HCT116 (cell line): ENCODE data around the gene AXIN2. TPM values are rescaled to one million over a fixed set of nuclear protein-coding genes. Genes with fewer than 3 reads are reported as not detected.

Source experiments
- ATAC-seq: fragments of 200-7000 bp; cut with Tn5 transposase; 2 replicates; pipeline ENCODE4 v1.9.1; 2020; ENCODE audit warnings: mild to moderate bottlenecking, moderate library complexity
- BruUV-seq: library from RNA; stranded (reverse); fragments of 400-500 nt; replicated peaks from 2 replicates; lab custom pipeline; 2021; lab: Mats Ljungman, UMichigan
- CTCF ChIA-PET: fragments of 300-600 bp; sonication (Branson Sonifier 250); formaldehyde crosslinking; loops from one replicate; lab custom pipeline; 2021; ENCODE audit warnings: antibody characterized with exemption; lab: Charles Lee
- POLR2A ChIA-PET: fragments of 300-600, 350-600 bp; sonication (Branson Sonifier 250); formaldehyde crosslinking; loops from one replicate; lab custom pipeline; 2021; ENCODE audit warnings: antibody characterized with exemption; lab: Charles Lee
- RAD21 ChIA-PET, 2 experiments: fragments of 300-600 bp; sonication (Branson Sonifier 250); formaldehyde crosslinking; loops; one replicate each; lab custom pipeline; 2023; ENCODE audit warnings: low total read pairs in 2 of 2; ENCODE audit not compliant: uncharacterized antibody in 2 of 2, unreplicated experiment in 2 of 2, low non-redundant PET in 1 of 2; lab: Charles Lee
- DNase-seq: peaks from one replicate; pipeline ENCODE4 v3.0.0-alpha.2; 2010; ENCODE audit warnings: low read depth, low spot score
- H2AFZ ChIP-seq: fragments of 200-600 bp; shearing (Covaris generic), sonication (generic); 2 replicates; pipeline ENCODE4 v1.6.1; 2017; ENCODE audit warnings: low read depth, mixed run types, mixed read lengths, antibody characterized with exemption, low read length; ENCODE audit not compliant: poor library complexity, severe bottlenecking
- H3K27ac ChIP-seq: 2 replicates; pipeline ENCODE4 v1.5.1; 2012; ENCODE audit warnings: low read depth, low read length
- H3K27me3 ChIP-seq: fragments of 200-600 bp; sonication (generic); 2 replicates; pipeline ENCODE4 v1.6.1; 2016; ENCODE audit warnings: mixed run types, low read length, mixed read lengths; ENCODE audit not compliant: insufficient read depth
- H3K36me3 ChIP-seq, 2 experiments: fragments of 200-500 bp in 1 of 2; fragments of 200-600 bp in 1 of 2; sonication (Bioruptor generic) in 1 of 2; sonication (generic) in 1 of 2; 2 replicates each; pipeline versions ENCODE4 v1.5.1 to v1.6.1; 2014 to 2016; ENCODE audit warnings: low read length in 2 of 2, inconsistent platforms in 1 of 2, mixed read lengths in 1 of 2, mixed run types in 1 of 2; ENCODE audit not compliant: insufficient read depth in 2 of 2, control insufficient read depth in 1 of 2
- H3K4me1 ChIP-seq, 2 experiments: fragments of 200-600 bp in 1 of 2; sonication (generic) in 1 of 2; 2 replicates each; pipeline versions ENCODE4 v1.5.1 to v1.6.1; 2012 to 2017; ENCODE audit warnings: low read length in 2 of 2, inconsistent platforms in 1 of 2, mild to moderate bottlenecking in 1 of 2, mixed read lengths in 1 of 2, mixed run types in 1 of 2, moderate library complexity in 1 of 2; ENCODE audit not compliant: insufficient read depth in 2 of 2, control insufficient read depth in 1 of 2
- H3K4me2 ChIP-seq: fragments of 200-600 bp; sonication (generic); 2 replicates; pipeline ENCODE4 v1.6.1; 2017; ENCODE audit warnings: mixed run types, low read length, mixed read lengths
- H3K4me3 ChIP-seq, 2 experiments: fragments of 200-600 bp in 1 of 2; sonication (generic) in 1 of 2; replicated peaks in 1 of 2; 2 replicates each; pipeline ENCODE4 v1.5.1; 2011 to 2016; ENCODE audit warnings: low read length in 2 of 2, control low read depth in 1 of 2, low read depth in 1 of 2, mild to moderate bottlenecking in 1 of 2, mixed read lengths in 1 of 2, mixed run types in 1 of 2
- H3K79me2 ChIP-seq: fragments of 200-600 bp; sonication (generic); 2 replicates; pipeline ENCODE4 v1.6.1; 2017; ENCODE audit warnings: mild to moderate bottlenecking, mixed run types, low read length, moderate library complexity, mixed read lengths; ENCODE audit not compliant: insufficient read depth
- H3K9ac ChIP-seq: fragments of 200-600 bp; sonication (generic); 2 replicates; pipeline ENCODE4 v1.6.1; 2016; ENCODE audit warnings: low read length, mixed read lengths
- H3K9me2 ChIP-seq: fragments of 200-600 bp; sonication (generic), shearing (Covaris generic); 2 replicates; pipeline ENCODE4 v1.6.1; 2017; ENCODE audit warnings: mixed run types, mild to moderate bottlenecking, moderate library complexity; ENCODE audit not compliant: insufficient read depth
- H3K9me3 ChIP-seq, 2 experiments: fragments of 200-500 bp in 1 of 2; fragments of 200-600 bp in 1 of 2; sonication (Bioruptor generic) in 1 of 2; sonication (generic) in 1 of 2; 2 replicates each; pipeline ENCODE4 v1.6.1; 2014 to 2017; ENCODE audit warnings: low read length in 2 of 2, mixed read lengths in 2 of 2, inconsistent platforms in 1 of 2, low read depth in 1 of 2, mild to moderate bottlenecking in 1 of 2, mixed run types in 1 of 2, moderate library complexity in 1 of 2; ENCODE audit not compliant: control insufficient read depth in 1 of 2, insufficient read depth in 1 of 2
- H4K20me1 ChIP-seq: fragments of 200-600 bp; sonication (generic), shearing (Covaris generic); 2 replicates; pipeline ENCODE4 v1.6.1; 2017; ENCODE audit warnings: mixed run types, mild to moderate bottlenecking, moderate library complexity; ENCODE audit not compliant: insufficient read depth
- CBX3 ChIP-seq: IDR thresholded peaks from 2 replicates; pipeline ENCODE4 v1.6.1; 2012; ENCODE audit warnings: low read depth
- CEBPB ChIP-seq: IDR thresholded peaks from 2 replicates; pipeline ENCODE4 v1.6.1; 2012; ENCODE audit warnings: low read depth
- EGR1 ChIP-seq: IDR thresholded peaks from 2 replicates; pipeline ENCODE4 v1.6.1; 2012; ENCODE audit warnings: low read depth
- ELF1 ChIP-seq: IDR thresholded peaks from 2 replicates; pipeline ENCODE4 v1.6.1; 2012; ENCODE audit warnings: low read depth, borderline replicate concordance
- EZH2phosphoT487 ChIP-seq: fragments of 200-600 bp; IDR thresholded peaks from 2 replicates; pipeline ENCODE4 v1.6.1; 2018; ENCODE audit warnings: antibody characterized with exemption, borderline replicate concordance
- FOSL1 ChIP-seq: IDR thresholded peaks from 2 replicates; pipeline ENCODE4 v1.6.1; 2012; ENCODE audit warnings: low read depth
- JUND ChIP-seq: IDR thresholded peaks from 2 replicates; pipeline ENCODE4 v1.6.1; 2012
- POLR2AphosphoS5 ChIP-seq: IDR thresholded peaks from 2 replicates; pipeline ENCODE4 v1.6.1; 2011; ENCODE audit warnings: mild to moderate bottlenecking, low read depth, low read length, moderate library complexity
- SP1 ChIP-seq: IDR thresholded peaks from 2 replicates; pipeline ENCODE4 v1.6.1; 2012; ENCODE audit warnings: low read depth
- SRF ChIP-seq: IDR thresholded peaks from 2 replicates; pipeline ENCODE4 v1.6.1; 2012; ENCODE audit warnings: low read depth
- YY1 ChIP-seq: IDR thresholded peaks from 2 replicates; pipeline ENCODE4 v1.6.1; 2011; ENCODE audit warnings: low read length, low read depth, moderate library complexity, mild to moderate bottlenecking; ENCODE audit not compliant: insufficient replicate concordance; ENCODE audit errors: extremely low read depth
- ZFX ChIP-seq: fragments of 450-650 bp; IDR thresholded peaks from 2 replicates; pipeline ENCODE4 v1.6.1; 2017
- ZNF274 ChIP-seq: fragments of 200-500 bp; sonication (Bioruptor generic); IDR thresholded peaks from 2 replicates; pipeline ENCODE4 v1.6.1; 2014; ENCODE audit warnings: mild to moderate bottlenecking, low read depth, low read length, inconsistent platforms
- intact Hi-C: fragments of 100-400 bp; cut with micrococcal nuclease; formaldehyde crosslinking; loops from 2 replicates; pipeline ENCODE4 v1.10.0; 2022
- total RNA-seq: library from RNA; stranded (reverse); gene quantifications from one replicate; pipeline ENCODE4 v1.2.1, GENCODE V29; 2021; ENCODE audit not compliant: unreplicated experiment
- TF ChIP-seq, protein P1 (sequence below): IDR thresholded peaks from 2 replicates; pipeline ENCODE4 v1.6.1; 2012; ENCODE audit warnings: low read depth
- TF ChIP-seq, protein P2 (sequence below): IDR thresholded peaks from 2 replicates; pipeline ENCODE4 v1.6.1; 2012
- TF ChIP-seq, protein P3 (sequence below), 3 experiments: fragments of 200-600 bp in 1 of 3; sonication (generic) in 1 of 3; IDR thresholded peaks in 2 of 3; conservative IDR thresholded peaks in 1 of 3; 2 replicates each; pipeline ENCODE4 v1.5.1; 2012 to 2017; ENCODE audit warnings: low read depth in 2 of 3, low read length in 2 of 3, antibody characterized with exemption in 1 of 3, borderline replicate concordance in 1 of 3, control low read depth in 1 of 3, mild to moderate bottlenecking in 1 of 3, mixed read lengths in 1 of 3, mixed run types in 1 of 3, moderate library complexity in 1 of 3; ENCODE audit not compliant: insufficient read depth in 1 of 3
- TF ChIP-seq, protein P4 (sequence below): IDR thresholded peaks from 2 replicates; pipeline ENCODE4 v1.6.1; 2011; ENCODE audit warnings: mild to moderate bottlenecking, low read length, moderate library complexity; ENCODE audit not compliant: insufficient replicate concordance; ENCODE audit errors: extremely low read depth
- TF ChIP-seq, protein P5 (sequence below): IDR thresholded peaks from 2 replicates; pipeline ENCODE4 v1.6.1; 2012

The AXIN2 gene
- total RNA-seq, 1 experiment from 2014 or later, result 7.1 TPM

DNA sequence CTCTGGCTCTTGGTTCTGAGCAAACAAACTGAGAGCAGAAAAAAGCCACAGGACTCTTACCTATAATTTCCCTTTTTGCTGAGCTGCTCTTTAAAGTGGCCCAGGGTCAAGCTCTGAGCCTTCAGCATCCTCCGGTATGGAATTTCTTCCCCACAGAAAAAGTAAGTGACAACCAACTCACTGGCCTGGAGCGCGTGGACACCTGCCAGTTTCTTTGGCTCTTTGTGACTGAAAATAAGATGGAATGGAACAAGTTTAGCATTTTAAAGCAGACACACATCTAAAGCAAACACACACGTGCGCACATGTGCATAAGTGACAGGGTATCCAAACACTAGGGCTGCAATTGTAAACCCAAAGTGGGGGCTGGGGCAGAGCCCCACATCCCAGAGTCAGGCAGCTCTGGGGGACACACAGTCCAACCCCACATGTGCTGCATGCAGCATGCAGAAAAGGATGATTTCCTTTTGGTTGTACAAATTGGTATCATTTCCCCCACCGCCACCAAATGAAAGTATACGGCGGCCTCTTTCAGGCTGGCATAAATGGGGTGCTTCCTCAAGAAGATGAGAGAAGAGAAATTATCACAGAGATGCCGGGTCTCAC lies 27.5 kb downstream of the AXIN2 start:
- Histone ChIP-seq H3K9ac (no peak overlapping the region), H3K9me2 (no peaks in the 10 kb centered on the region), H3K4me1 (peaks cover 0 to 22% of the 10 kb centered on the region in 2 experiments; a peak in 2 of 4 replicates), H3K27ac (no peak overlapping the region), H3K36me3 (peaks cover 20 to 73% of the 10 kb centered on the region in 2 experiments), H3K27me3 (no peaks in the 10 kb centered on the region), H2AFZ (no peak overlapping the region), H4K20me1 (no peaks in the 10 kb centered on the region), H3K4me3 (no peak overlapping the region), H3K79me2 (no peaks in the 10 kb centered on the region), H3K9me3 (no peaks in the 10 kb centered on the region), H3K4me2 (no peak overlapping the region)
- no peak for ATAC-seq
- ChIA-PET CTCF (no interaction called here), RAD21 (no interaction called here), POLR2A (no interaction called here)
- no TSS peak for BruUV-seq
- intact Hi-C loops, result no loop called here
- DNase-seq, result no peak
- TF ChIP-seq POLR2AphosphoS5, result no peak
- TF ChIP-seq, protein P1, sequence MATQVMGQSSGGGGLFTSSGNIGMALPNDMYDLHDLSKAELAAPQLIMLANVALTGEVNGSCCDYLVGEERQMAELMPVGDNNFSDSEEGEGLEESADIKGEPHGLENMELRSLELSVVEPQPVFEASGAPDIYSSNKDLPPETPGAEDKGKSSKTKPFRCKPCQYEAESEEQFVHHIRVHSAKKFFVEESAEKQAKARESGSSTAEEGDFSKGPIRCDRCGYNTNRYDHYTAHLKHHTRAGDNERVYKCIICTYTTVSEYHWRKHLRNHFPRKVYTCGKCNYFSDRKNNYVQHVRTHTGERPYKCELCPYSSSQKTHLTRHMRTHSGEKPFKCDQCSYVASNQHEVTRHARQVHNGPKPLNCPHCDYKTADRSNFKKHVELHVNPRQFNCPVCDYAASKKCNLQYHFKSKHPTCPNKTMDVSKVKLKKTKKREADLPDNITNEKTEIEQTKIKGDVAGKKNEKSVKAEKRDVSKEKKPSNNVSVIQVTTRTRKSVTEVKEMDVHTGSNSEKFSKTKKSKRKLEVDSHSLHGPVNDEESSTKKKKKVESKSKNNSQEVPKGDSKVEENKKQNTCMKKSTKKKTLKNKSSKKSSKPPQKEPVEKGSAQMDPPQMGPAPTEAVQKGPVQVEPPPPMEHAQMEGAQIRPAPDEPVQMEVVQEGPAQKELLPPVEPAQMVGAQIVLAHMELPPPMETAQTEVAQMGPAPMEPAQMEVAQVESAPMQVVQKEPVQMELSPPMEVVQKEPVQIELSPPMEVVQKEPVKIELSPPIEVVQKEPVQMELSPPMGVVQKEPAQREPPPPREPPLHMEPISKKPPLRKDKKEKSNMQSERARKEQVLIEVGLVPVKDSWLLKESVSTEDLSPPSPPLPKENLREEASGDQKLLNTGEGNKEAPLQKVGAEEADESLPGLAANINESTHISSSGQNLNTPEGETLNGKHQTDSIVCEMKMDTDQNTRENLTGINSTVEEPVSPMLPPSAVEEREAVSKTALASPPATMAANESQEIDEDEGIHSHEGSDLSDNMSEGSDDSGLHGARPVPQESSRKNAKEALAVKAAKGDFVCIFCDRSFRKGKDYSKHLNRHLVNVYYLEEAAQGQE, result no peak
- TF ChIP-seq SP1, result no peak
- TF ChIP-seq ELF1, result no peak
- TF ChIP-seq, protein P2, sequence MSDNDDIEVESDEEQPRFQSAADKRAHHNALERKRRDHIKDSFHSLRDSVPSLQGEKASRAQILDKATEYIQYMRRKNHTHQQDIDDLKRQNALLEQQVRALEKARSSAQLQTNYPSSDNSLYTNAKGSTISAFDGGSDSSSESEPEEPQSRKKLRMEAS, result no peak
- TF ChIP-seq EZH2phosphoT487, result no peak
- TF ChIP-seq, protein P3, sequence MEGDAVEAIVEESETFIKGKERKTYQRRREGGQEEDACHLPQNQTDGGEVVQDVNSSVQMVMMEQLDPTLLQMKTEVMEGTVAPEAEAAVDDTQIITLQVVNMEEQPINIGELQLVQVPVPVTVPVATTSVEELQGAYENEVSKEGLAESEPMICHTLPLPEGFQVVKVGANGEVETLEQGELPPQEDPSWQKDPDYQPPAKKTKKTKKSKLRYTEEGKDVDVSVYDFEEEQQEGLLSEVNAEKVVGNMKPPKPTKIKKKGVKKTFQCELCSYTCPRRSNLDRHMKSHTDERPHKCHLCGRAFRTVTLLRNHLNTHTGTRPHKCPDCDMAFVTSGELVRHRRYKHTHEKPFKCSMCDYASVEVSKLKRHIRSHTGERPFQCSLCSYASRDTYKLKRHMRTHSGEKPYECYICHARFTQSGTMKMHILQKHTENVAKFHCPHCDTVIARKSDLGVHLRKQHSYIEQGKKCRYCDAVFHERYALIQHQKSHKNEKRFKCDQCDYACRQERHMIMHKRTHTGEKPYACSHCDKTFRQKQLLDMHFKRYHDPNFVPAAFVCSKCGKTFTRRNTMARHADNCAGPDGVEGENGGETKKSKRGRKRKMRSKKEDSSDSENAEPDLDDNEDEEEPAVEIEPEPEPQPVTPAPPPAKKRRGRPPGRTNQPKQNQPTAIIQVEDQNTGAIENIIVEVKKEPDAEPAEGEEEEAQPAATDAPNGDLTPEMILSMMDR (IDR thresholded peaks at IDR 0.05 in 2 of 3, conservative IDR thresholded peaks at IDR 0.05 in 1 of 3; ENCODE audit: borderline replicate concordance in 1 of 3, insufficient read depth in 1 of 3, low read depth in 2 of 3, low read length in 2 of 3), result no peak
- TF ChIP-seq, protein P4, sequence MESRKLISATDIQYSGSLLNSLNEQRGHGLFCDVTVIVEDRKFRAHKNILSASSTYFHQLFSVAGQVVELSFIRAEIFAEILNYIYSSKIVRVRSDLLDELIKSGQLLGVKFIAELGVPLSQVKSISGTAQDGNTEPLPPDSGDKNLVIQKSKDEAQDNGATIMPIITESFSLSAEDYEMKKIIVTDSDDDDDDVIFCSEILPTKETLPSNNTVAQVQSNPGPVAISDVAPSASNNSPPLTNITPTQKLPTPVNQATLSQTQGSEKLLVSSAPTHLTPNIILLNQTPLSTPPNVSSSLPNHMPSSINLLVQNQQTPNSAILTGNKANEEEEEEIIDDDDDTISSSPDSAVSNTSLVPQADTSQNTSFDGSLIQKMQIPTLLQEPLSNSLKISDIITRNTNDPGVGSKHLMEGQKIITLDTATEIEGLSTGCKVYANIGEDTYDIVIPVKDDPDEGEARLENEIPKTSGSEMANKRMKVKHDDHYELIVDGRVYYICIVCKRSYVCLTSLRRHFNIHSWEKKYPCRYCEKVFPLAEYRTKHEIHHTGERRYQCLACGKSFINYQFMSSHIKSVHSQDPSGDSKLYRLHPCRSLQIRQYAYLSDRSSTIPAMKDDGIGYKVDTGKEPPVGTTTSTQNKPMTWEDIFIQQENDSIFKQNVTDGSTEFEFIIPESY, result no peak
- no peak for TF ChIP-seq FOSL1
- TF ChIP-seq ZNF274, result no peak
- TF ChIP-seq YY1, result no peak
- TF ChIP-seq SRF, result no peak
- TF ChIP-seq CBX3, result no peak
- TF ChIP-seq, protein P5, sequence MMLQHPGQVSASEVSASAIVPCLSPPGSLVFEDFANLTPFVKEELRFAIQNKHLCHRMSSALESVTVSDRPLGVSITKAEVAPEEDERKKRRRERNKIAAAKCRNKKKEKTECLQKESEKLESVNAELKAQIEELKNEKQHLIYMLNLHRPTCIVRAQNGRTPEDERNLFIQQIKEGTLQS, result no peak
- no peak for TF ChIP-seq ZFX
- no peak for TF ChIP-seq CEBPB
- TF ChIP-seq JUND, result no peak
- no peak for TF ChIP-seq EGR1
